K562 (cell line): ENCODE results near the gene RCOR1. TPM values are rescaled to one million over a fixed set of nuclear protein-coding genes. Genes with fewer than 3 reads are reported as not detected.

ENCODE experiments used
- ATAC-seq: fragments of 200-7000 bp; cut with Tn5 transposase; 3 replicates; pipeline ENCODE4 v1.9.1; 2020; ENCODE audit warnings: moderate library complexity
- BruUV-seq: library from RNA; stranded (reverse); fragments of 400-500 nt; replicated peaks from 2 replicates; lab custom pipeline; 2021; lab: Mats Ljungman, UMichigan
- CTCF ChIA-PET: fragments of 300-600 bp; formaldehyde crosslinking; extraction: SDS; loops from one replicate; lab custom pipeline; 2021; ENCODE audit warnings: low intra/inter-chr PET ratio; lab: Yijun Ruan, JAX
- POLR2A ChIA-PET: fragments of 300-600, 350-650 bp; sonication (Branson Sonifier 250); formaldehyde crosslinking; extraction: SDS; loops from one replicate; lab custom pipeline; 2021; ENCODE audit warnings: antibody characterized with exemption, inconsistent platforms; lab: Yijun Ruan, JAX
- DNase-seq, 4 experiments: peaks; one replicate each; pipeline versions ENCODE4 v3.0.0 to v3.0.0-alpha.2; 2011 to 2018; ENCODE audit warnings: low spot score in 3 of 4, mixed read lengths in 3 of 4; ENCODE audit errors: extremely low read depth in 1 of 4
- FAIRE-seq: peaks from 2 replicates; lab custom pipeline; 2011; peaks lifted over from hg19 to GRCh38; lab: Jason Lieb, UNC
- H2AFZ ChIP-seq: 2 replicates; pipeline ENCODE4 v1.6.0; 2011; ENCODE audit warnings: low read depth, low read length, control low read depth, inconsistent platforms
- H3K27ac ChIP-seq: fragments of 200-600 bp; 3 replicates; pipeline ENCODE4 v1.8.0; 2011; ENCODE audit warnings: low read depth, mild to moderate bottlenecking, control low read depth, inconsistent platforms, low read length, moderate library complexity, mixed read lengths; ENCODE audit errors: extremely low read depth
- H3K27me3 ChIP-seq, 2 experiments: fragments of 300-600 bp in 1 of 2; 2 replicates in 1 of 2; 3 replicates in 1 of 2; pipeline versions ENCODE4 v1.6.0 to v1.8.0; 2011; ENCODE audit warnings: inconsistent platforms in 2 of 2, low read length in 2 of 2, mild to moderate bottlenecking in 1 of 2, mixed read lengths in 1 of 2, moderate library complexity in 1 of 2; ENCODE audit not compliant: control insufficient read depth in 2 of 2, insufficient read depth in 2 of 2
- H3K36me3 ChIP-seq: fragments of 300-600 bp; 3 replicates; pipeline ENCODE4 v1.8.0; 2011; ENCODE audit warnings: mild to moderate bottlenecking, low read length, inconsistent platforms; ENCODE audit not compliant: control insufficient read depth, insufficient read depth
- H3K4me1 ChIP-seq, 2 experiments: fragments of 200-600 bp in 1 of 2; replicated peaks in 1 of 2; 2 replicates in 1 of 2; 3 replicates in 1 of 2; pipeline versions ENCODE4 v1.5.1 to v1.8.0; 2011; ENCODE audit warnings: inconsistent platforms in 2 of 2, low read length in 2 of 2, mild to moderate bottlenecking in 1 of 2, mixed read lengths in 1 of 2, moderate library complexity in 1 of 2; ENCODE audit not compliant: control insufficient read depth in 2 of 2, insufficient read depth in 2 of 2
- H3K4me2 ChIP-seq: 2 replicates; pipeline ENCODE4 v1.6.1; 2011; ENCODE audit warnings: low read length, control low read depth, inconsistent platforms, mixed read lengths; ENCODE audit not compliant: insufficient read depth
- H3K4me3 ChIP-seq: fragments of 200-600 bp; sonication (generic), shearing (Covaris generic); 2 replicates; pipeline ENCODE4 v1.5.1; 2016; ENCODE audit warnings: control low read depth, inconsistent platforms
- H3K79me2 ChIP-seq: fragments of 200-600 bp; 3 replicates; pipeline ENCODE4 v1.8.0; 2011; ENCODE audit warnings: low read length, inconsistent platforms; ENCODE audit not compliant: control insufficient read depth, insufficient read depth
- H3K9ac ChIP-seq, 2 experiments: 2 replicates each; pipeline versions ENCODE4 v1.6.0 to v1.6.1; 2011; ENCODE audit warnings: low read depth in 2 of 2, low read length in 2 of 2, control low read depth in 1 of 2, inconsistent platforms in 1 of 2, mild to moderate bottlenecking in 1 of 2, mixed read lengths in 1 of 2; ENCODE audit not compliant: insufficient read depth in 1 of 2
- H3K9me1 ChIP-seq: one replicate; pipeline ENCODE4 v1.6.0; 2011; ENCODE audit warnings: inconsistent platforms, mild to moderate bottlenecking, low read length, moderate library complexity; ENCODE audit not compliant: control insufficient read depth, insufficient read depth
- H3K9me3 ChIP-seq: replicated peaks from 2 replicates; pipeline ENCODE4 v1.5.1; 2011; ENCODE audit warnings: low read depth, low read length, inconsistent platforms; ENCODE audit not compliant: control insufficient read depth, insufficient read depth
- H4K20me1 ChIP-seq: replicated peaks from 2 replicates; pipeline ENCODE4 v1.6.1; 2011; ENCODE audit warnings: low read length, inconsistent platforms, mixed read lengths; ENCODE audit not compliant: control insufficient read depth, insufficient read depth
- CEBPB ChIP-seq: fragments of 450-650 bp; IDR thresholded peaks from 2 replicates; pipeline ENCODE4 v1.6.1; 2016; ENCODE audit warnings: missing genetic modification characterization, missing compliant biosample characterization
- CEBPG ChIP-seq, 3 experiments: fragments of 200-800 bp in 1 of 3; sonication (Bioruptor generic) in 1 of 3; sonication (generic) in 1 of 3; formaldehyde crosslinking in 1 of 3; IDR thresholded peaks in 2 of 3; conservative IDR thresholded peaks in 1 of 3; 2 replicates each; pipeline versions ENCODE4 v1.6.1 to v1.8.0; 2016 to 2022; ENCODE audit warnings: missing compliant biosample characterization in 2 of 3, missing genetic modification characterization in 2 of 3, mild to moderate bottlenecking in 1 of 3, missing genetic modification reagents in 1 of 3
- CUX1 ChIP-seq: fragments of 200-800 bp; sonication (Bioruptor generic); IDR thresholded peaks from 2 replicates; pipeline ENCODE4 v1.6.1; 2016; ENCODE audit warnings: missing genetic modification characterization, missing compliant biosample characterization
- HDAC8 ChIP-seq: fragments of 450-650 bp; IDR thresholded peaks from 2 replicates; pipeline ENCODE4 v1.6.1; 2016; ENCODE audit warnings: mild to moderate bottlenecking, missing genetic modification characterization, moderate library complexity, missing compliant biosample characterization
- KLF10 ChIP-seq: fragments of 250-450 bp; sonication (Bioruptor Pico); IDR thresholded peaks from 2 replicates; pipeline ENCODE4 v1.6.1; 2021; ENCODE audit warnings: matching md5 sums
- MECOM ChIP-seq: fragments of 250-450 bp; sonication (Bioruptor Pico); IDR thresholded peaks from 2 replicates; pipeline ENCODE4 v1.8.0; 2022; ENCODE audit warnings: inconsistent platforms
- MEIS2 ChIP-seq: fragments of 450-650 bp; IDR thresholded peaks from 2 replicates; pipeline ENCODE4 v1.6.1; 2014; ENCODE audit warnings: mild to moderate bottlenecking; ENCODE audit not compliant: partially characterized antibody
- NUFIP1 ChIP-seq: fragments of 450-650 bp; IDR thresholded peaks from 2 replicates; pipeline ENCODE4 v1.6.1; 2018; ENCODE audit not compliant: partially characterized antibody
- WGBS: fragments of 100-300 bp; shearing (Covaris generic); methylation state at CpG from one replicate; pipeline ENCODE4 v1.1.6; 2016; ENCODE audit warnings: low coverage, mixed read lengths; ENCODE audit not compliant: insufficient coverage; ENCODE audit errors: missing lambda C conversion rate; 5-methylcytosine and 5-hydroxymethylcytosine counted together
- in situ Hi-C: fragments of 300-500 bp; cut with MboI; formaldehyde crosslinking; loops from 4 replicates; pipeline ENCODE4 v1.15.0; 2018; ENCODE audit warnings: inconsistent platforms, mixed read lengths
- intact Hi-C: fragments of 100-400 bp; cut with micrococcal nuclease; formaldehyde crosslinking; loops from 2 replicates; pipeline ENCODE4 v1.14.2; 2022
- polyA plus RNA-seq, 8 experiments: library from polyadenylated mRNA; depleted of rRNA in 4 of 8; stranded (reverse) in 5 of 8; unstranded in 3 of 8; fragments of >200 nt; fragmentation: Nextera tagmentation in 2 of 8; fragmentation: Illumina TruSeq in 1 of 8; extraction: Ambion mirVana in 2 of 8; extraction: Trizol in 1 of 8; gene quantifications; 2 replicates each; pipeline versions ENCODE4 v1.2.1 to v1.2.3, GENCODE V29; 2011 to 2014; ENCODE audit warnings: inconsistent platforms in 1 of 8, missing spikeins in 1 of 8
- total RNA-seq, 7 experiments: library from RNA; depleted of rRNA in 6 of 7; stranded (reverse); fragments of >200 nt in 6 of 7; fragmentation: Illumina TruSeq in 2 of 7; extraction: Trizol in 2 of 7; gene quantifications; 2 replicates each; pipeline versions ENCODE4 v1.2.1 to v1.2.3, GENCODE V29; 2011 to 2021; ENCODE audit warnings: low replicate concordance in 1 of 7

RCOR1 gene
- total and polyA plus RNA-seq, 9 of the 15 experiments (the other 6 are each of a cell fraction or from before 2014, with no cell fraction given), result 8.5 to 47.9 (median 20.9) TPM

GRCh38 chr14:102779084-102779462, 186.6 kb downstream of the RCOR1 start (continued):
- no peak for TF ChIP-seq CUX1 (CRISPR knock-in tag)
- TF ChIP-seq, all 486 proteins: peak for 0

GRCh38 chr14:102779574-102780315, 187.3 kb downstream of the RCOR1 start:
- POLR2A ChIA-PET, result interaction anchor here (0.5 to 0.7 kb wide), 2 partner anchors 16 to 815 kb away, joined by 3 read pairs; no protein-coding TSS in a partner anchor
- Histone ChIP-seq H3K79me2 (peaks cover 61% of the 10 kb centered on the region), H3K4me2 (no peak overlapping the region; the same call in 1 of the 2 replicates), H3K4me1 (peaks cover 11 to 18% of the 10 kb centered on the region in 2 experiments; a peak in 4 of 5 replicates), H3K36me3 (peaks cover 7% of the 10 kb centered on the region; the same call in 2 of the 3 replicates), H4K20me1 (0 out of 2 replicates have a peak, but pooled peaks cover 3% of the 10 kb centered on the region), H2AFZ (no peak overlapping the region), H3K4me3 (no peak overlapping the region), H3K9me3 (no peaks in the 10 kb centered on the region), H3K9me1 (no peaks in the 10 kb centered on the region), H3K27ac (no peak overlapping the region), H3K9ac (no peak overlapping the region), H3K27me3 (no peaks in the 10 kb centered on the region)
- CTCF ChIA-PET, result no interaction called here
- DNase-seq, result no peak
- BruUV-seq, result no TSS peak
- TF ChIP-seq CEBPB (tag) (peak; percentile 82), NUFIP1 (no peak), KLF10 (CRISPR knock-in tag) (no peak), MEIS2 (peak; percentile 34), MECOM (no peak), HDAC8 (no peak), CEBPG (CRISPR knock-in tag; IDR thresholded peaks at IDR 0.05) (peak; percentile 80), CEBPG (tag; conservative IDR thresholded peaks at IDR 0.05 in 1 of 2, IDR thresholded peaks at IDR 0.05 in 1 of 2) (peak; percentile 66 to 75)
- no peak for ATAC-seq
- intact Hi-C loops, result loop anchor here (5.0 kb wide), 2 partner anchors 87 to 257 kb away; no protein-coding TSS in a partner anchor
- in situ Hi-C loops, result no loop called here
- WGBS, result 80% methylated on average over 13 of the region's 13 CpGs
- no peak for FAIRE-seq
